DMS153 treated with DMSO at 0.1 percent for 48 hours (cell line): ENCODE results near the gene CLASP1.
"Not testable (repeated sequence)": the region's sequence is repeated elsewhere in the genome, so short reads cannot be mapped to it uniquely, and the experiment has no call there.

Source experiments
- DNase-seq: peaks from one replicate; lab custom pipeline; 2025; ENCODE audit not compliant: unreplicated experiment; lab: John Stamatoyannopoulos, UW

CLASP1 gene

GRCh38 chr2:121617042-121617599, 32.1 kb downstream of the CLASP1 start:
- no peak for DNase-seq

GRCh38 chr2:121613774-121614173, 35.5 kb downstream of the CLASP1 start:
- DNase-seq = no peak

GRCh38 chr2:121613152-121613551, 36.1 kb downstream of the CLASP1 start:
- DNase-seq = no peak

- DNase-seq = no peak
These were observed 37.2 kb downstream of the CLASP1 start for GRCh38 chr2:121611730-121612705.

- DNase-seq = not testable (repeated sequence)
These were observed 38.1 kb downstream of the CLASP1 start for GRCh38 chr2:121611048-121611649.

GRCh38 chr2:121610487-121610874, 38.8 kb downstream of the CLASP1 start:
- not testable (repeated sequence) for DNase-seq

- DNase-seq = no peak
These were observed 40.3 kb downstream of the CLASP1 start for GRCh38 chr2:121608967-121609366.

- no peak for DNase-seq
These were observed 40.9 kb downstream of the CLASP1 start for GRCh38 chr2:121608367-121608766.

- DNase-seq = no peak
These were observed 43.2 kb downstream of the CLASP1 start for GRCh38 chr2:121605820-121606733.

GRCh38 chr2:121603185-121603584, 46.1 kb downstream of the CLASP1 start:
- no peak for DNase-seq

- no peak for DNase-seq
These were observed 49.2 kb downstream of the CLASP1 start for GRCh38 chr2:121599963-121600651.

GRCh38 chr2:121598087-121598486, 51.2 kb downstream of the CLASP1 start:
- no peak for DNase-seq

- DNase-seq = peak; percentile 5
These were observed 52.8 kb downstream of the CLASP1 start for GRCh38 chr2:121596221-121597080.

GRCh38 chr2:121595012-121595891, 54.0 kb downstream of the CLASP1 start:
- no peak for DNase-seq

GRCh38 chr2:121591199-121591598, 58.1 kb downstream of the CLASP1 start:
- DNase-seq = no peak

GRCh38 chr2:121588357-121588756, 60.9 kb downstream of the CLASP1 start:
- no peak for DNase-seq

- no peak for DNase-seq
These were observed 62.1 kb downstream of the CLASP1 start for GRCh38 chr2:121587131-121587530.

- no peak for DNase-seq
These were observed 64.5 kb downstream of the CLASP1 start for GRCh38 chr2:121584741-121585140.
